MG63 (cell line): ENCODE measurements around the gene ANKDD1B. TPM values are rescaled to one million over a fixed set of nuclear protein-coding genes. Genes with fewer than 3 reads are reported as not detected.
"Not testable (repeated sequence)": the region's sequence is repeated elsewhere in the genome, so short reads cannot be mapped to it uniquely, and the experiment has no call there.

ENCODE experiments used
- DNase-seq: peaks from one replicate; pipeline ENCODE4 v3.0.0-alpha.2; 2020
- H3K27me3 ChIP-seq: fragments of 250-450 bp; sonication (Bioruptor Pico); 2 replicates; pipeline ENCODE4 v1.5.1; 2020; ENCODE audit warnings: mild to moderate bottlenecking, moderate library complexity
- H3K36me3 ChIP-seq: fragments of 250-450 bp; sonication (Bioruptor Pico); 2 replicates; pipeline ENCODE4 v1.5.1; 2020; ENCODE audit warnings: mild to moderate bottlenecking, moderate library complexity
- H3K4me3 ChIP-seq: fragments of 250-450 bp; sonication (Bioruptor Pico); 2 replicates; pipeline ENCODE4 v1.5.1; 2020; ENCODE audit warnings: mild to moderate bottlenecking, moderate library complexity
- H3K9me3 ChIP-seq: fragments of 250-450 bp; sonication (Bioruptor Pico); 2 replicates; pipeline ENCODE4 v1.5.1; 2020; ENCODE audit warnings: mild to moderate bottlenecking, moderate library complexity
- total RNA-seq: library from RNA; depleted of rRNA; stranded (reverse); fragments of >200 nt; shearing (Covaris generic); gene quantifications from 2 replicates; pipeline ENCODE4 v1.2.3, GENCODE V29; 2014; ENCODE audit warnings: low replicate concordance; rRNA removed

ANKDD1B gene
- total RNA-seq, result not detected in 2 replicates

- Histone ChIP-seq H3K36me3 (no peaks in the 10 kb centered on the region), H3K4me3 (peak within 1 kb of the TSS; percentile 23), H3K9me3 (no peaks in the 10 kb centered on the region), H3K27me3 (no peaks in the 10 kb centered on the region)
- peak; percentile 2 for DNase-seq
These were observed at the start of gene ANKDD1B for GRCh38 chr5:75611311-75612225. Gene ANKDD1B (plus strand): TSS chr5:75611453. CDS start chr5:75611635, 182 bp downstream.

GRCh38 chr5:75565991-75566709 is 45.1 kb upstream of the ANKDD1B start:
- DNase-seq, result peak; percentile 96
- H3K36me3 ChIP-seq, result peaks cover 20% of the 10 kb centered on the region
- H3K4me3 ChIP-seq, H3K27me3 ChIP-seq: not testable (repeated sequence)
- peaks cover 23% of the 10 kb centered on the region for H3K9me3 ChIP-seq

- no peak overlapping the region for H3K4me3 ChIP-seq
These were observed 44.4 kb upstream of the ANKDD1B start for GRCh38 chr5:75566710-75567309.

GRCh38 chr5:75567710-75568109 is 43.5 kb upstream of the ANKDD1B start:
- peak; percentile 21 for DNase-seq
- Histone ChIP-seq H3K36me3 (peaks cover 22% of the 10 kb centered on the region), H3K27me3 (no peaks in the 10 kb centered on the region), H3K9me3 (peaks cover 17% of the 10 kb centered on the region), H3K4me3 (no peak overlapping the region)

More at GRCh38 chr5:75566710-75567309, 44.4 kb upstream of the ANKDD1B start:
- Histone ChIP-seq H3K36me3 (peaks cover 20% of the 10 kb centered on the region), H3K9me3 (peaks cover 23% of the 10 kb centered on the region), H3K27me3 (no peaks in the 10 kb centered on the region)
- DNase-seq, result peak; percentile 2

- Histone ChIP-seq H3K9me3 (peaks cover 14% of the 10 kb centered on the region), H3K27me3 (no peaks in the 10 kb centered on the region), H3K36me3 (peaks cover 19% of the 10 kb centered on the region), H3K4me3 (no peak overlapping the region)
- no peak for DNase-seq
These were observed 43.1 kb upstream of the ANKDD1B start for GRCh38 chr5:75568202-75568601.

- no peak overlapping the region for H3K4me3 ChIP-seq
- no peak for DNase-seq
- H3K36me3 ChIP-seq, result peaks cover 21% of the 10 kb centered on the region
- H3K9me3 ChIP-seq, result no peaks in the 10 kb centered on the region
- H3K27me3 ChIP-seq, result no peaks in the 10 kb centered on the region
These were observed 39.7 kb upstream of the ANKDD1B start for GRCh38 chr5:75571547-75571946.

- H3K9me3 ChIP-seq, result no peaks in the 10 kb centered on the region
- DNase-seq, result no peak
- H3K27me3 ChIP-seq, result no peaks in the 10 kb centered on the region
- H3K36me3 ChIP-seq, result peaks cover 28% of the 10 kb centered on the region
- H3K4me3 ChIP-seq, result no peak overlapping the region
These were observed 36.5 kb upstream of the ANKDD1B start for GRCh38 chr5:75574791-75575190.

GRCh38 chr5:75578280-75578679 is 33.0 kb upstream of the ANKDD1B start:
- not testable (repeated sequence) for H3K4me3 ChIP-seq, H3K27me3 ChIP-seq, H3K9me3 ChIP-seq, DNase-seq
- peaks cover 32% of the 10 kb centered on the region for H3K36me3 ChIP-seq

- Histone ChIP-seq H3K9me3 (no peaks in the 10 kb centered on the region), H3K36me3 (peaks cover 36% of the 10 kb centered on the region), H3K27me3 (no peaks in the 10 kb centered on the region), H3K4me3 (no peak overlapping the region)
- no peak for DNase-seq
These were observed 26.6 kb upstream of the ANKDD1B start for GRCh38 chr5:75584641-75585040.

GRCh38 chr5:75588666-75589065 is 22.6 kb upstream of the ANKDD1B start:
- no peak for DNase-seq
- Histone ChIP-seq H3K4me3 (no peak overlapping the region), H3K36me3 (peaks cover 22% of the 10 kb centered on the region), H3K27me3 (no peaks in the 10 kb centered on the region), H3K9me3 (no peaks in the 10 kb centered on the region)

- Histone ChIP-seq H3K27me3 (no peaks in the 10 kb centered on the region), H3K4me3 (no peak overlapping the region), H3K36me3 (peaks cover 29% of the 10 kb centered on the region), H3K9me3 (no peaks in the 10 kb centered on the region)
- DNase-seq, result no peak
These were observed 10.7 kb upstream of the ANKDD1B start for GRCh38 chr5:75600535-75600934.

- peaks cover 25% of the 10 kb centered on the region for H3K36me3 ChIP-seq
- no peaks in the 10 kb centered on the region for H3K9me3 ChIP-seq
- no peak overlapping the region for H3K4me3 ChIP-seq
- DNase-seq, result no peak
- H3K27me3 ChIP-seq, result no peaks in the 10 kb centered on the region
These were observed 9.7 kb upstream of the ANKDD1B start for GRCh38 chr5:75601567-75601966.

- Histone ChIP-seq H3K4me3 (no peak overlapping the region), H3K36me3 (peaks cover 22% of the 10 kb centered on the region), H3K27me3 (no peaks in the 10 kb centered on the region), H3K9me3 (no peaks in the 10 kb centered on the region)
- peak; percentile 29 for DNase-seq
These were observed 9.3 kb upstream of the ANKDD1B start for GRCh38 chr5:75601996-75602395.

- Histone ChIP-seq H3K36me3 (peaks cover 22% of the 10 kb centered on the region), H3K4me3 (no peak overlapping the region), H3K27me3 (no peaks in the 10 kb centered on the region), H3K9me3 (no peaks in the 10 kb centered on the region)
- peak; percentile 3 for DNase-seq
These were observed 7.9 kb upstream of the ANKDD1B start for GRCh38 chr5:75603371-75603770.

- H3K4me3 ChIP-seq, result no peak overlapping the region
- no peak for DNase-seq
- no peaks in the 10 kb centered on the region for H3K9me3 ChIP-seq
- H3K27me3 ChIP-seq, result no peaks in the 10 kb centered on the region
- H3K36me3 ChIP-seq, result peaks cover 22% of the 10 kb centered on the region
These were observed 7.4 kb upstream of the ANKDD1B start for GRCh38 chr5:75603821-75604220.

GRCh38 chr5:75607341-75607740 is 3.9 kb upstream of the ANKDD1B start:
- H3K36me3 ChIP-seq, H3K4me3 ChIP-seq, DNase-seq: not testable (repeated sequence)

GRCh38 chr5:75608870-75609269 is 2.4 kb upstream of the ANKDD1B start:
- no peaks in the 10 kb centered on the region for H3K36me3 ChIP-seq
- no peak for DNase-seq
- H3K4me3 ChIP-seq, result no peak overlapping the region
- H3K9me3 ChIP-seq, result no peaks in the 10 kb centered on the region
- H3K27me3 ChIP-seq, result no peaks in the 10 kb centered on the region

More at GRCh38 chr5:75607341-75607740, 3.9 kb upstream of the ANKDD1B start:
- not testable (repeated sequence) for H3K9me3 ChIP-seq, H3K27me3 ChIP-seq
